Left cardiac atrium (tissue), 4 donors: ENCODE data around the gene RBM4. TPM values are rescaled to one million over a fixed set of nuclear protein-coding genes. Genes with fewer than 3 reads are reported as not detected.
A peak's percentile ranks its signal among the peaks of the same experiment; 100 is the strongest.

Experiments
- ATAC-seq, 2 donors: fragments of 200-7000 bp; cut with Tn5 transposase; one replicate each; pipeline ENCODE4 v1.9.1; 2020; ENCODE audit warnings: mild to moderate bottlenecking in 2 of 2, moderate library complexity in 2 of 2
- DNase-seq: peaks from one replicate; pipeline ENCODE4 v3.0.0-alpha.2; 2020
- intact Hi-C, 2 donors: fragments of 100-400 bp; cut with DNase I; formaldehyde crosslinking; loops; one replicate each; pipeline versions ENCODE4 v1.14.1 to v1.15.1; 2022 to 2023
- total RNA-seq, 2 donors: library from RNA; stranded (reverse); fragmentation: NEBNext Ultra II Directional; extraction: Animal tissue kit (Norgen Biotek cat#: 25700); gene quantifications; one replicate each; pipeline ENCODE4 v1.2.1, GENCODE V29; 2021
- donor health status: DM: no; HTN: yes; CAD: no.
- donor health status: DM: no; HTN: yes; CAD: no; lungs with severe emphysema.
- donor health status: DM: yes; HTN: yes; CAD: no.
- donor health status: Dilated cardiomyopathy.

RBM4 gene
- total RNA-seq, 2 donors from 2014 or later = 63.6 to 76.7 TPM

- DNase-seq (no peak), ATAC-seq (no peak)
- intact Hi-C loops = no loop called here
Measured at GRCh38 chr11:66685276-66686099, 47.0 kb downstream of the RBM4 start.

- no peak for DNase-seq
- ATAC-seq = no peak
- intact Hi-C loops = no loop called here
Measured at GRCh38 chr11:66686100-66686785, 47.7 kb downstream of the RBM4 start.

- intact Hi-C loops = no loop called here
- ATAC-seq (no peak), DNase-seq (no peak)
Measured at GRCh38 chr11:66686801-66687750, 48.6 kb downstream of the RBM4 start.

- intact Hi-C loops = no loop called here
- DNase-seq (no peak), ATAC-seq (no peak)
Measured at GRCh38 chr11:66687831-66688281, 49.4 kb downstream of the RBM4 start.

- no peak for ATAC-seq
Measured at GRCh38 chr11:66688561-66689534, 50.3 kb downstream of the RBM4 start.

GRCh38 chr11:66689661-66690590 lies 51.4 kb downstream of the RBM4 start:
- intact Hi-C loops = no loop called here
- ATAC-seq = no peak
- no peak for DNase-seq

More at GRCh38 chr11:66688561-66689534, 50.3 kb downstream of the RBM4 start:
- intact Hi-C loops = no loop called here
- no peak for DNase-seq

- no peak for DNase-seq
- ATAC-seq = no peak
- intact Hi-C loops = no loop called here
Measured at GRCh38 chr11:66691311-66691980, 52.9 kb downstream of the RBM4 start.

GRCh38 chr11:66692446-66692845 lies 53.9 kb downstream of the RBM4 start:
- intact Hi-C loops = no loop called here
- DNase-seq = no peak
- no peak for ATAC-seq

GRCh38 chr11:66692871-66693331 lies 54.4 kb downstream of the RBM4 start:
- DNase-seq (no peak), ATAC-seq (no peak)
- intact Hi-C loops = no loop called here

- no peak for DNase-seq
- intact Hi-C loops = loop anchor here (1.0 to 2.0 kb wide), 2 partner anchors 139 to 141 kb away; no protein-coding TSS in a partner anchor
- ATAC-seq = no peak
Measured at GRCh38 chr11:66693356-66694055, 55.0 kb downstream of the RBM4 start.

- intact Hi-C loops = loop anchor here (1.0 to 2.0 kb wide), 2 partner anchors 139 to 140 kb away; no protein-coding TSS in a partner anchor
- ATAC-seq = no peak
- DNase-seq = no peak
Measured at GRCh38 chr11:66694056-66694410, 55.5 kb downstream of the RBM4 start.

GRCh38 chr11:66694732-66695207 lies 56.3 kb downstream of the RBM4 start:
- DNase-seq (peak; percentile 85), ATAC-seq (peak; percentile 87 to 91)
- intact Hi-C loops = loop anchor here (1.0 to 2.0 kb wide), 2 partner anchors 138 to 140 kb away; no protein-coding TSS in a partner anchor
